K562 (cell line): Measurements from ENCODE around the gene DOP1A. TPM values are rescaled to one million over a fixed set of nuclear protein-coding genes. Genes with fewer than 3 reads are reported as not detected.

Experiments
- CHD7 ChIP-seq: fragments of 200-600 bp; sonication (generic); IDR thresholded peaks from one replicate; pipeline ENCODE4 v1.6.1; 2012; ENCODE audit warnings: mild to moderate bottlenecking, low read depth, low read length, inconsistent platforms
- GABPB1 ChIP-seq: sonication (generic); formaldehyde crosslinking; IDR thresholded peaks from 2 replicates; pipeline ENCODE4 v1.8.0; 2022; ENCODE audit warnings: mild to moderate bottlenecking, missing genetic modification reagents
- polyA plus RNA-seq, 8 experiments: library from polyadenylated mRNA; depleted of rRNA in 4 of 8; stranded (reverse) in 5 of 8; unstranded in 3 of 8; fragments of >200 nt; fragmentation: Nextera tagmentation in 2 of 8; fragmentation: Illumina TruSeq in 1 of 8; extraction: Ambion mirVana in 2 of 8; extraction: Trizol in 1 of 8; gene quantifications; 2 replicates each; pipeline versions ENCODE4 v1.2.1 to v1.2.3, GENCODE V29; 2011 to 2014; ENCODE audit warnings: inconsistent platforms in 1 of 8, missing spikeins in 1 of 8
- total RNA-seq, 7 experiments: library from RNA; depleted of rRNA in 6 of 7; stranded (reverse); fragments of >200 nt in 6 of 7; fragmentation: Illumina TruSeq in 2 of 7; extraction: Trizol in 2 of 7; gene quantifications; 2 replicates each; pipeline versions ENCODE4 v1.2.1 to v1.2.3, GENCODE V29; 2011 to 2021; ENCODE audit warnings: low replicate concordance in 1 of 7

Gene DOP1A
- total and polyA plus RNA-seq, 9 of the 15 experiments (the other 6 are each of a cell fraction or from before 2014, with no cell fraction given): 0.75 to 10.5 (median 4.4) TPM

- TF ChIP-seq CHD7 (no peak), GABPB1 (no peak)
Observed at GRCh38 chr6:83051377-83052172, 15.9 kb upstream of the DOP1A start (continued).
